ENCODE results near the gene MEIS1.

MEIS1 gene

GRCh38 chr2:66438498-66438833 lies 3.5 kb downstream of the MEIS1 start:
- H3K36me3 ChIP-seq (ENCODE audit: control insufficient read depth in 2 of 2, insufficient read depth in 1 of 2, low read length in 2 of 2), result peaks cover 14 to 47% of the 10 kb centered on the region in 2 experiments

GRCh38 chr2:66438891-66439811 lies 4.2 kb downstream of the MEIS1 start:
- H3K4me1 ChIP-seq (ENCODE audit: control insufficient read depth, insufficient read depth, low read length), result no peaks in the 10 kb centered on the region
- POLR2A ChIA-PET, result interaction anchor here (0.5 kb wide), 1 partner anchor 119 kb away, joined by 6 read pairs; no protein-coding TSS in a partner anchor

More at GRCh38 chr2:66438498-66438833, 3.5 kb downstream of the MEIS1 start:
- ChIA-PET CTCF (interaction anchor here (0.7 kb wide), 1 partner anchor 590 kb away, joined by 3 read pairs; no protein-coding TSS in a partner anchor), POLR2A (no interaction called here)
- Histone ChIP-seq H3K27ac (ENCODE audit: extremely low read depth, low read depth, low read length) (no peak overlapping the region), H3K4me1 (ENCODE audit: control insufficient read depth, insufficient read depth, low read length) (no peaks in the 10 kb centered on the region), H3K9me3 (ENCODE audit: control insufficient read depth, insufficient read depth, low read depth, low read length) (no peaks in the 10 kb centered on the region), H3K4me3 (ENCODE audit: low read depth, low read length) (no peak overlapping the region)
- no peak for TF ChIP-seq TRIM28 (IDR thresholded peaks at IDR 0.05; ENCODE audit: borderline replicate concordance, low read length)

GRCh38 chr2:66439812-66440542 lies 5.1 kb downstream of the MEIS1 start:
- no peak overlapping the region for H3K4me3 ChIP-seq (ENCODE audit: low read depth, low read length)

More at GRCh38 chr2:66438891-66439811, 4.2 kb downstream of the MEIS1 start:
- Histone ChIP-seq H3K4me3 (ENCODE audit: low read depth, low read length) (no peak overlapping the region), H3K9me3 (ENCODE audit: control insufficient read depth, insufficient read depth, low read depth, low read length) (no peaks in the 10 kb centered on the region), H3K36me3 (ENCODE audit: control insufficient read depth in 2 of 2, insufficient read depth in 1 of 2, low read length in 2 of 2) (peaks cover 14 to 54% of the 10 kb centered on the region in 2 experiments), H3K27ac (ENCODE audit: extremely low read depth, low read depth, low read length) (no peak overlapping the region)
- TF ChIP-seq ZNF513 (tag by site-specific recombination; IDR thresholded peaks at IDR 0.05) (no peak), ZNF23 (tag by site-specific recombination; IDR thresholded peaks at IDR 0.05; ENCODE audit: borderline replicate concordance) (no peak), ZNF837 (tag by site-specific recombination; IDR thresholded peaks at IDR 0.05) (no peak)
- CTCF ChIA-PET, result interaction anchor here (0.6 to 0.7 kb wide), 2 partner anchors 70 to 591 kb away, joined by 3 read pairs; no protein-coding TSS in a partner anchor

More at GRCh38 chr2:66439812-66440542, 5.1 kb downstream of the MEIS1 start:
- Histone ChIP-seq H3K36me3 (ENCODE audit: control insufficient read depth in 2 of 2, insufficient read depth in 1 of 2, low read length in 2 of 2) (peaks cover 14 to 62% of the 10 kb centered on the region in 2 experiments), H3K9me3 (ENCODE audit: control insufficient read depth, insufficient read depth, low read depth, low read length) (no peaks in the 10 kb centered on the region), H3K4me1 (ENCODE audit: control insufficient read depth, insufficient read depth, low read length) (no peaks in the 10 kb centered on the region), H3K27ac (ENCODE audit: extremely low read depth, low read depth, low read length) (no peak overlapping the region)
- ChIA-PET POLR2A (no interaction called here), CTCF (no interaction called here)
- no peak for TF ChIP-seq ZBTB11 (tag by site-specific recombination; conservative IDR thresholded peaks at IDR 0.05; ENCODE audit: low read depth)
- TF ChIP-seq ZNF2 (tag by site-specific recombination; IDR thresholded peaks at IDR 0.05), result peak; percentile 53; the same call in 1 of the 2 replicates
- no peak for TF ChIP-seq CTCF (tag by site-specific recombination; IDR thresholded peaks at IDR 0.05)
- TF ChIP-seq ZNF18 (tag by site-specific recombination; IDR thresholded peaks at IDR 0.05), result no peak

All from HEK293 (cell line).